WERI-Rb-1 (cell line): ENCODE results near the gene ARHGAP29.
"Not testable (repeated sequence)": the region's sequence is repeated elsewhere in the genome, so short reads cannot be mapped to it uniquely, and the experiment has no call there.

Experiments used
- DNase-seq: peaks from one replicate; pipeline ENCODE4 v3.0.0-alpha.2; 2020
- H3K27ac ChIP-seq: fragments of 250-450 bp; sonication (Bioruptor Pico); 2 replicates; pipeline ENCODE4 v1.5.1; 2020; ENCODE audit warnings: mild to moderate bottlenecking, moderate library complexity
- H3K27me3 ChIP-seq: fragments of 250-450 bp; sonication (Bioruptor Pico); 2 replicates; pipeline ENCODE4 v1.5.1; 2021; ENCODE audit warnings: mild to moderate bottlenecking, low read depth, moderate library complexity; ENCODE audit not compliant: insufficient read depth, severe bottlenecking
- H3K36me3 ChIP-seq: fragments of 250-450 bp; sonication (Bioruptor Pico); 2 replicates; pipeline ENCODE4 v1.5.1; 2020; ENCODE audit warnings: mild to moderate bottlenecking, moderate library complexity
- H3K4me3 ChIP-seq: 2 replicates; pipeline ENCODE4 v1.5.1; 2011; ENCODE audit warnings: low read depth, mild to moderate bottlenecking, control low read depth, low read length
- H3K9me3 ChIP-seq: fragments of 250-450 bp; sonication (Bioruptor Pico); 2 replicates; pipeline ENCODE4 v1.5.1; 2021; ENCODE audit warnings: mild to moderate bottlenecking, moderate library complexity; ENCODE audit not compliant: severe bottlenecking
- CTCF ChIP-seq: IDR thresholded peaks from 2 replicates; pipeline ENCODE4 v1.5.1; 2011; ENCODE audit warnings: low read depth, mild to moderate bottlenecking, control low read depth, inconsistent platforms, low read length

The ARHGAP29 gene

DNA sequence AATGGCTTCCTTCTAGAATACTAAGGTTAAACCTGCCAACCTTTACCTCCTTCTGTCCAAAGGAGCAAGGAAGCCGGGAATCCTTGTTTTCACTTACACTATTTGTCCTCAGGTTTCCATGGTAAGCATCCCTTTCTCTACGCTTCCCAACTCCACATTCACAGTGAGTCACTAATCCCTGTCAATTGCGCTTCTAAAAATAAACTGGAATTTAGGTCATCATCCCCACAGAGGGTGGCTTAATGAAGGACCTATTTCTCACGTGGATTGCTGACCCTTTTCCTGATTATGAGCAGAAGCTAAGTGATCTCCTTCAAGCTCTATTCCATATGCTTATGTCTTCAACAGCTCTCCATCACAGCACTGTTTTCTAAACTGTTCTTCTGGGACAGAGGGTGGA lies 76.6 kb downstream of the ARHGAP29 start:
- no peaks in the 10 kb centered on the region for H3K27me3 ChIP-seq
- no peaks in the 10 kb centered on the region for H3K36me3 ChIP-seq
- DNase-seq = peak; percentile 53
- H3K4me3 ChIP-seq = no peak overlapping the region
- H3K9me3 ChIP-seq = no peaks in the 10 kb centered on the region
- no peak for TF ChIP-seq CTCF
- no peak overlapping the region for H3K27ac ChIP-seq

DNA sequence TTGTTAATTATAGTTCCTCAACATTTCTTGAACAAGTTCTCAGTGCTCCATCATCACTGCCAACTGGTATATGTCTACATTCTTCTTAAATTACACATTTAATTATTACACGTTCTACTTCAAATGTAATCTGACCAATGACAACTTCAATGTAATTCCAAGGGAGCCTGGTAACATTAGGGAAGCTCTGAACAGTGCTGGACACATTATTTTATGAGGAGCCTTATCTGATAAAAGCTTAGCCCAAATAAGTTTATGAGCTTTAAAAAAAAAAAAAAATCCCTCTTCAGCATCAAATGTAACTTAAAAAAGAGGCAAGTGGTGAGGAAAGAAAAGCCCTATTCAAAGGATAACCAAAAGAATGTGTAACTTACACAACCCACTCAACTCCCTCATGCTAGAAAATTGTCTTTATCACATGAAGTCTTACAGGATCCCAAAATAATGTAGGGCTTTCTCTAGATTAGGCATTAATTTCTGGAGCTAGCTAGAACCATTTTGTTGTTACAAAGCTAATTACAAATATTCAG lies 81.2 kb downstream of the ARHGAP29 start:
- DNase-seq = no peak
- no peaks in the 10 kb centered on the region for H3K36me3 ChIP-seq
- no peak for TF ChIP-seq CTCF
- H3K27me3 ChIP-seq = no peaks in the 10 kb centered on the region
- no peak overlapping the region for H3K27ac ChIP-seq
- H3K4me3 ChIP-seq = no peak overlapping the region
- H3K9me3 ChIP-seq = no peaks in the 10 kb centered on the region

- Histone ChIP-seq H3K27ac (no peak overlapping the region), H3K4me3 (no peak overlapping the region), H3K9me3 (no peaks in the 10 kb centered on the region), H3K27me3 (no peaks in the 10 kb centered on the region), H3K36me3 (no peaks in the 10 kb centered on the region)
- no peak for TF ChIP-seq CTCF
- DNase-seq = no peak
Measured at GRCh38 chr1:94154989-94155388, 82.4 kb downstream of the ARHGAP29 start.

- H3K27me3 ChIP-seq = no peaks in the 10 kb centered on the region
- H3K27ac ChIP-seq = no peak overlapping the region
- no peak overlapping the region for H3K4me3 ChIP-seq
- no peaks in the 10 kb centered on the region for H3K9me3 ChIP-seq
- no peaks in the 10 kb centered on the region for H3K36me3 ChIP-seq
- no peak for TF ChIP-seq CTCF
- no peak for DNase-seq
Measured at GRCh38 chr1:94153133-94153532, 84.3 kb downstream of the ARHGAP29 start.

- not testable (repeated sequence) for DNase-seq, H3K9me3 ChIP-seq, H3K36me3 ChIP-seq, H3K27ac ChIP-seq, H3K4me3 ChIP-seq, H3K27me3 ChIP-seq
Measured at GRCh38 chr1:94149166-94149565, 88.2 kb downstream of the ARHGAP29 start.

- H3K27me3 ChIP-seq = no peaks in the 10 kb centered on the region
- no peak for TF ChIP-seq CTCF
- H3K36me3 ChIP-seq = no peaks in the 10 kb centered on the region
- peaks cover 2% of the 10 kb centered on the region for H3K9me3 ChIP-seq
- H3K4me3 ChIP-seq = no peak overlapping the region
- no peak for DNase-seq
- no peak overlapping the region for H3K27ac ChIP-seq
Measured at GRCh38 chr1:94146273-94146672, 91.1 kb downstream of the ARHGAP29 start.
